HG03039 (cell line): ENCODE results near the gene COL27A1.

Source experiments
- ATAC-seq: cut with Tn5 transposase; IDR thresholded peaks from one replicate; pipeline ENCODE4 v1.9.1; 2021; ENCODE audit warnings: mild to moderate bottlenecking, moderate library complexity; ENCODE audit not compliant: unreplicated experiment

Gene COL27A1

DNA sequence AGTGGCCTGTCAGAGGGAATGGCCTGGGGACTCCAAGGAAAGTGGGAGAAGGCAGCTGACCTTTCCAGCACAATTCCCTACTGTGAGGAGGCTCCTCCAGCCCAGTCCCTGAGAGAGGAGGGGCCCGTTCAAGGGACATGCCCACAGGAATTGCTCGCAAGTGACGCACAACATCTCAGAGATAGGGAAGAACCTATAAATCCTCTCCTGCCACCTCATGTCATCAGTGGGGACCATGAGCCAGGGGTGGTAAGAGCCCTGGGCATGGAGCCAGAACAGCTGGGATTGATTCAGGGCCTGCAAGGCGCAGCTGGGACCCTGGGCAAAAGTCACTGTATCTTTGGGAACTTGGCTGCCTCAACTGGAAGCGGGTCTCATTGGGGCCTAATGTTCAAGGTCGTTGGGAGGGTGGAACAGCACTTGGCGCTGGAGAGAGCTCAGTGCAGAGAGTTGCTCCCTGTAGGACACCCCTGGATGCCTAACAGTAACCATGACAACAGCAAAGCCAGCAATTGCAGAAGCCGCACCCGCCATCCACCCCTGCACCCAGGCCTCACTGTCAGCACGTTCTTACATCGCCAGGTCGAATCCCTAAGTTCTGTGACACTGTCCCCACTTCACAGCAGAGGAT lies 126.3 kb downstream of the COL27A1 start:
- no peak for ATAC-seq

DNA sequence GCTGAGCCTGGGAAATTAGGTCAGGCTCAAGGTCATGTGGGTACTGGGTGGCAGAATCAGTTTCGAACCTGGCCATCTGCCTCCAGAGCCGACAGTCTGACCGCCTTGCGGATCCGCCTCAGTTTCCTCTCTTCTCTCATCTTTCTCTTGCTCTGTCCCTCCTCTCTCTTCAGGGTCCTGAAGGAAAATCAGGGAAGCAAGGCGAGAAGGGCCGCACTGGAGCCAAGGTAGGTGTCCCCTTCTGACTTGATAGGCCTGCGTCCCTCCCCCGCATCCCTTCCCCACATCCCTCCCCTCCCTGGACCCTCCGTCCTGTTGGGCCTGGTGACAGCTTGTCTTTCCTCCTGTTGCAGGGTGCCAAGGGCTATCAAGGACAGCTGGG lies 126.8 kb downstream of the COL27A1 start:
- ATAC-seq: no peak

DNA sequence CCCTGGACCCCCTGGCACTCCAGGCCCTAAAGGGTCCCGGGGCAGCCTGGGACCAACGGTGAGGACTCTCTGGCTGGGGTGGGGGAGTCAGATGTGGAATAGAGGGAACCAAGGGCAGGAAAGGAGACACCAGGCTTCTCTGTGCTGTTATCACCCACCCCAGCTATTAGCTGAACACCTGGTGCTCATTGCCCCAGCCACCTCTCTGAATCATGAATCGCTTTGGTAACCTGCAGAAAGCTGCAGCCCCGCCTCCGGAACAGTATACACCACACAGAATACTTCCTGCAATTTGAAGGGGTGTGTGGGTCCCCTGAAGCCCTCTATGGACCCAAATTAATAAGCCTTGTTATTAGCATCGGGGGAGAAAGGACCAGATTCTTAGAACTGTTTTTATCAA lies 127.2 kb downstream of the COL27A1 start:
- ATAC-seq: no peak

DNA sequence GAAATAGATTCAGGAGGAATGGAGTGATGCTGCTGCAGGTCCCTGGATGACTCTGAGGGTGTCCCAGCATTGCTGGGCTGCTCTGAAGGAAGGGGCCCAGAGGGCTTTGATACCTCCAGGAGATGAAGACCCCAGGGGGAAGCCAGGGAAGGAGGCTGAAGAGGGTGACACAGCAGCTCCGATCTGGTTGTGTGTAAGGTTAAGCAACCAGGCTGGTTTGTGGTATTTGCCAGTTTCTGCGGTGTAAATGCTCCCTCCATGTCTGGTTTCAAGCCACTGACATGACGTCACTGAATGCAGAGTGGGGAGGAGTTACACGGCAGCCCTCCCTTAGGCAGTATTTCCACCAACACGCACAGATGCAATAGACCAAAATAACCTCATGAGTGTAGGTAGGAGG lies 127.6 kb downstream of the COL27A1 start:
- ATAC-seq: no peak

DNA sequence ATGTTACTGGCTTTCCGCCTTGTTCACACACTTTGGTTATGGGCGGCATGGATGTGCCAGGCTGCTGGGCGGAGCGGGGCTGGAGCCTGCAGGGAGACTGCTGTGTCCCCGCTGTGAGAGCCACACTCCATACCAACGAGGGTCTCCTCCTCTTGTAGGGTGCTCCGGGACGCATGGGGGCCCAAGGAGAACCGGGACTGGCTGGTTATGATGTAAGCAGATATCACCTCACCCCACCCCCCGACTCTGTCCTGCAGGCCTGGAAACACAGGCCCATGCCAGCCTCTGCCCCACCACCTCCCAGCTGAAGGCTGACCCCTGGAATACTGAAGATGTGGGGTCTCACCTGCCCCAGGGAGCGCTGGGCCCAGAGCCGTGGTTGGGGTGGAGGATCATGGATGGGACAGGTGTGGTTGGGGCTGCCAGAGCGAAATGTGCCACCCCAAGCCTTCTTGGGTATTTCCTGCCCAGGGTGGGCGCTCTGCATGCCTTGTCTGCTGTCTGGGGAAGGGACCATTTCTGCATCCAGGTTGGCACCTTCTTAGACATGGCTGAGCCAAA lies 128.3 kb downstream of the COL27A1 start:
- no peak for ATAC-seq

DNA sequence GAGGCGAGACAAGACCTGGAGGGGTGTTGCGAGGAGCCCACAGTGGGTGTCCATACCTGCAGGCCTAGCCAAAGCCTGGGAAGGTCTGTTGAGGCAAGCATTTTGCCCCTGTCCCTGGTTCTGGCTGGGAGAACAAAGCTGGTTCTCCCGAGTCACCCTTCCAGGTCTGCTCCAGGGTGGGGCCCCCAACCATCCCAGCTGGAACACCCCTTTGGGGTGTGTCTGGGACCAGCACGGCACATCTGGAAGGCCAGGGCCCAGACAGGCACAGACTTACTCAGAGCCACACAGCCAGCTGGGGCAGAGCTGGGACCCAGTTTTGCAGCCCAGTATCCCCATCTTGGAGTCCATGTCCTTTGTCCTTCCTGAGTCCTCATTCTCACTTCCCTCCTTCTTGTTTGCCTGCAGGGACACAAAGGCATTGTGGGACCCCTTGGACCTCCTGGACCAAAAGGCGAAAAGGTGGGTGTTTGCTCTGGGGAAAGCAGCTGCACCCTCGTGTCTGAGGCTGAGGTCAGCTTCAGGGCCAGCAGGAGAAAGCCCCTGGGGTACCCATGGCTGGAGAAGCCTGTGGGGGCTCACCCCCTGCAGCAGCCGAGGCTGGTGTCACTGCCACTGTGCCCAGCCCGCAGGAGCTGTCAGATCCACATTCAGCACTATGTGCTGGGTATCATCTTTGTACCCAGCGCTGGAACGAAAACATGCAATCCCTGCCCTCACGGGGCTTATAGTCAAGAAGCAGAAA lies 129.2 kb downstream of the COL27A1 start:
- ATAC-seq: no peak

DNA sequence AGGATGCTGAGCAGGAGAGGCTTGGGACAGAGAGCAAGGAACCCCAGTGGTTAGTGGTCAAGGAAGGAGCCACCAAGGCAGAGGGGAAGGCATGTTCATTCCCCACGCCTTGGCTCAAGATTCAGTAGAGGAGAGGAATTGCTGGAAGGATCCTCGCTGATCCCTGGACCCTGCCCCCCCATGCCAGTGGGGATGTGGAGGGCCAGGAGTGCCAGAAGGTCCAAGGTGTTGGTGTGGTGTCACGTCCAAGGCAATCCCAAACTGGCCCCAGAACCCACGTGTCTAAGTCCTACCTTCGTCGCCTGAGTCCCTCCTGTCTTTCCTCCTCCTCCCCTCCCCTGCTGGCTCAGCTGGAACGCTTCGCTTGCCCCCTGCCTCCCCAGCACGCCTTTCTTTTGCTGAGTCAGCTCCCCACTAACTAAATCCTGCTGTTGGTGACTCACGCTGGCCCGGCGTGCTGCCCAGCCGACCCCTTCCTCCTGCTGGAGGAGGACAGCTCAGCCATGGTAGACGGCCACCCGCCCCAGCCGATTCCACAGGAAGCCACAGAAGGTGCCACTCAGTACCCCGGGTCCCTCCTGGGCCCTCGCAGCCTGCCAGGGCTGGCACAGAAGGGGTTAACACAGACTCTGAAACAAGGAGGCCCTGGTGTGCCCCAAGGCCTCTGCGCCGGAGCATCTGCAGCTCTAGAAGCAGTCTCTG lies 130.0 kb downstream of the COL27A1 start:
- no peak for ATAC-seq

DNA sequence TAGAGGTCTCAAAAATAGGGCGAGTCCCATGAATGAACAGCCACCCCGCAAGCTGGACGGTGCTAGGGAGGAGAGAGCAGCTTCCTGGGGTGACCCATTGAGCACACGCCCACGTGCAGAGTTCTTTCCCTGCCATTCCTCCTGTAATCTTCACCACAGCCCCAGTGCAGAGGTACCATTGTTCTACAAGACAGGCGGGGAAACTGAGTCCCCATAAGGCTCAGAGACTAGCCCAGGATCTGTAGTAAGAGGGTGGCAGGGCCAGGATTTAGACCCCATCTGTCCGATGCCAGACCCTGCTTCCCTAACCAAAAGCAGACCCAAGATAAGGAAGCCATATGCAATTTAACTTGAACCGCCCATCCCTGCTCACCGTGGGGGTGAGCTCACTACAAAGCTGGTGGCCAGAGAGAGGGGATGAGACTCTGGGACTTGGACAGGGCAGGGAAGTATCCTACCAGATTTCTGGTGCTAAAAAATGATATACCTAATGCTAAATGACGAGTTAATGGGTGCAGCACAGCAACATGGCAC lies 130.9 kb downstream of the COL27A1 start:
- no peak for ATAC-seq

DNA sequence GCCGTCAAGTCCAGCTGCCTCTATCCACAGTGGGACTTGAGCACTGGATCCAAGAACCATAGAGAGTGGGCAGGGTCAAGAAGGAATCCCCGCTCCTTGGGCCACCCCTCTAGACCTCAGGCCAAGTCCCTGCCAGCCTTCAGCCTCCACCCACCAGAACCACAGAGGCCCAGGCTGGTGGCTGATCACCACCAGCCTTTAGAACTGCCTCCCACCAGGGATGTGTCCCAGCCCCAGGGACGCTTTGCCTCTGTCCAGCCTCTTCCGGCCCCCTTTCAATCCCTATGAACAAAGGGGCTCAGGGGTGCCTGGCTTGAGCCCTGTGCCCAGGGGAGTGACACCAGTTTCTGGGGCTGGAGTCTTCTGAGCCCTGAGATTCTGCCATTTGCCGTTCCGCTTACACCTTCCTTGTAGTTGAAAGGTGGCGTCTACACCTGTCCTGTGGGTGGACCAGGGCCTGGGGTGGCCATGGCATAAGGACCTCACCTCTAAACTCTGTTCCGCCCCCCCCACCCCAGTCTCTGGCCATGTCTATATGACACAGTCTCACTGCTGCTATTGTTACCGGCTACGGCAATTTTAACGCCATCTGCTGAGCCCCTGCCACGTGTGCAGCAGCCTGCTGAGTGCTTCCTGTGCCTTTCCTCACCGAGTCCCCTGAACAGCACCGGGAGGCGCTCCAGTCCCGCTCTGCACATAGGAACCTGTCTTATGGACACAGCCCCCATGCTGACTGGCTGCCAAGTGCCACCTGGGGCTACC lies 131.8 kb downstream of the COL27A1 start:
- ATAC-seq: no peak

DNA sequence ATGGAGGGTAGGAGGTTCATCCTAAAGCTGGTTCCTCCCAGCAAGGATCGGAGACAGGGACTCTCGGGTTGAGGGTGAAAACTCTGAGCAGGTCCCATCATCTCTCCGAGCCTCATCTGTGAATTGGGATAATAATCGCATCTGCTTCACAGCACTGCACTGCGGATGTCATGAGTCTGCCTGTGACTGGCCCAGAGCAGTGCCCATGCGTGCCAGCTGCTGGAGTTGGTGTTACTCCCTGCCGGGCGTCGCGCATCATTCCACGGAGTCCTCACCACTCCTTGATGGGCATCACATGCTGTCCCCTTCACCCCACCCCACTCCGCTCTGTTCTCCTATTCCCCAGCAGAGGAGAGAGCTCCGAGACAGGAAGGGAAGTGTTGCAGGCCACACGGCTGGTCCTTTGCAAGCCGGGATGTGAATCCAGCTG lies 132.4 kb downstream of the COL27A1 start:
- ATAC-seq: no peak

DNA sequence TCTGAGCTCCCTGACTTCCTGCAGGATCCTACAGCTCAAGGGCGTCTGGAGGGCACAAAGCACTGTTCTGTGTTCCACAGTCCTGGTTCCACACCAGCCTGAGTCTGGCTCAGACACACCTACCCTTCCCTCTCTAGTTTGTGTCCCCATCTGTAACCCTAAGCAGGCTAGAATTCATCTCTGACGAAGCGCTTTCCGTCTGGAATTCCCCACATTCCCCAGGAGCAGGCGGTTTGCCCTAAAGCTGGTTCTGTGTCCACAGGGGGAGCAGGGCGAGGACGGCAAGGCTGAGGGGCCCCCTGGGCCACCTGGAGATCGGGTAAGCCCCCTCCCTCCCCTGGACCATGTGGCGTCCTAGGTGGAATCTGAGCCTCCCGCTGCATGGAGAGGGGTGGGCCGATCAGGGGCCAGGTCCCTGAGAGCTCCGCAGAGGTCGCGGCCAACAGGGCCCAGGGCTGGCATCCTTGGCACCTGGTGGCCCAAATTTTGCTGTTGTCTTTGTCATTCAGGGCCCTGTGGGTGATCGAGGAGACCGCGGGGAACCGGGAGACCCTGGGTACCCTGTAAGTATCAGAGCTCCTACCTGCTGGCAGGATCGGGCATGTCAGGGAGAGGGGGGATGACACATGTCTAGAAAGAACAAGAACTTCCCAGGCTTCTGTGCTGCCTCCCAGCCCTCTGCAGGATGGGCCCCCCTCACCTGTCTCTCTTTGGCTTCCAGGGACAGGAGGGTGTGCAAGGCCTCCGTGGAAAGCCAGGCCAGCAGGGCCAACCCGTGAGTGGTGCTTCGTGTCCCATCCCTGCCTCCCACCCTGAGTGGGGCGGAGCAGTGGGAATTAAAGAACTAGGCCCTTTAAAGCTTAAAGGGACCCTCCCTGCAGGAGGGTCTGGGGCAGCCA lies 133.1 kb downstream of the COL27A1 start:
- ATAC-seq: no peak

DNA sequence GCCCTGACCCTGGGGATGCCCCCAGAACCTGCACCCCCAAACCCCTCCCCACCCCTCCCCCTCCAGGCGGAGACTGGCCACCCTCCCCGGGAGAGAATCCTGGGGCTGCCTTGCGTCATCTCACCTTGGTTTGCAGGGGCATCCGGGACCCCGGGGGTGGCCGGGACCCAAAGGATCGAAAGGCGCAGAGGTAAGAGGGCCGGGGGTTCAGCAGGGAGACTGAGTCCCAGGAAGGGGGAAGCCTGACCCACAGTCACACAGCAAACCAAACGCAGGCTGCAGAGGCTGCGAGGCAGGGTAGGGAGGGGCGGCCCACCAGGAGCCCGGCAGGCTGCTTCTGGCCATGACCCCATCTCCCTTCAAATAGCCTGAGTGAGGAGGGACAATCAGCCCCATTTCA lies 133.8 kb downstream of the COL27A1 start:
- ATAC-seq: no peak

DNA sequence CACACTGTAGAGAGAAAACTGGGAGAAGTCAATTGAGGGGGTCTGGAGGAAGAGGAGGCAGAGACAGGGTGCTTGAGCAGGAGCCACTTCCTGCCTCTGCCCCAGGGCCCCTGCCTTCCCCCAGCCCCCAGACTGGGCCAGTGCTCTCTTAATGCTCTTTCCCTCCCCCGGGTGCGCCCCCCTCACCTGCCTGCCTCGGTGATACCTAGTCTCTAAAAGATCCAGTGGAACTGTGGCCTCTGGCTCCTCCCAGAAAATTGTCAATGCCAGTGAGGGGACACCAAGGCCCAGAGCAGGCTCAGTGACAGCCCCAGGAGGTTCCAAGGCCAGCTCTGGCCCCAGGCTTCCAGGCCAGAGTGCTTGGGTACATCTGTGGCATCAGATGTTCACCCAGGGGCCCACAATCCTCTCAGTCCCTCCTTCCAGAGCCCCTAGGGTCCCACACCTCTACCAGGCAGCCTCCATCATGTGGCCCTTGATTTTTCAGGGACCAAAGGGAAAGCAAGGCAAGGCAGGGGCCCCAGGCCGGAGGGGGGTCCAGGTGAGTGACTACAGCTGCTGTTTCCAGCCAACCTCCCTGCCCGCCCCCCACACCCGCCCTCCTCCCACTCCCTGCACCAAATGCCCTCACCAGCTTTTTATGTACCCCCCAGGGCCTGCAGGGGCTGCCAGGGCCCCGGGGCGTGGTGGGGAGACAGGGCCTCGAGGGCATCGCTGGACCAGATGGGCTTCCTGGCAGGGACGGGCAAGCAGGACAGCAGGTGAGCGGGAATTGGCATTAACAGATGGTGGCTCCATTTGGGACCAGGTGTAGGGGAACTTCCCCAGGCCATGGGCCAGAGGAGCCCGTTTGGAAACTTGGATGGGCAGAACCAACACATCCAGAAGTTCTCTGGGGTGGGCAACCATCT lies 134.5 kb downstream of the COL27A1 start:
- ATAC-seq: no peak

DNA sequence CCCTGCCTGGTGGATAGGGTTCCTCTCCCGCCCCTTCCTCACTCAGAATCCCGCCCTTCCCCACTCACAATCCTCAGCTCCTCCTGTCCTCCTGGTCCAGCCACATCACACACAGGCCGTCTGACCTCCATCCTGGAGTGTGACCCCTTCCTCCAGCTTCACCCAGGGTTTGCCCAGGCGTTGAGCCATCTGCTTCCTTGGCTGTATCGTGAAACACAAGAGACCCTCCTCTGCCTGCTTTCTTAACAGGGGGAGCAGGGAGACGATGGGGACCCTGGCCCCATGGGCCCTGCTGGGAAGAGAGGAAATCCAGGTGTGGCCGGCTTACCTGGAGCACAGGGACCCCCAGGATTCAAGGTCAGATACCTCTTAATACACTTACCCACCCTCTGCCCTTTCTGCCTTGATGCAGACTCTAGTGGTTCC lies 135.2 kb downstream of the COL27A1 start:
- no peak for ATAC-seq

DNA sequence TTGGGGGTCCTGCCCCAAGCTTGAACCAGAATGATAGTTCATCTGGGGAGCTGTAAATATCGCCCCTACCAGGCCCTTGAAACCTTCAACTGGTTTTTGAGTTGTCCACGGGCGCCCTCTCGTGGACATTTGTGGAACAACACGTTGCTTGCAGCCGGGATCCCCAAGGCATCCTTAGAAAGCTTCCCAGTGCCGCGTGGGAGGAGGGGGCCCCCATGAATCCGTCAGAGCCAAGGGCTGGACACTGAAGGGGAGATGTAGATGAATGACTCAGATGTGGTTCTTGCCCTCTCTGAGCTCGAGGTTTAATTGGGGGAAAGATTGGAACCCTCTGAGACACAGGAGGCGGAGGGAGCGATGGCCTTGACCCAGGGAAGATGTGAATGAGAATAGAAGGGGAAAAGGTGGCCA lies 135.7 kb downstream of the COL27A1 start:
- ATAC-seq: no peak

DNA sequence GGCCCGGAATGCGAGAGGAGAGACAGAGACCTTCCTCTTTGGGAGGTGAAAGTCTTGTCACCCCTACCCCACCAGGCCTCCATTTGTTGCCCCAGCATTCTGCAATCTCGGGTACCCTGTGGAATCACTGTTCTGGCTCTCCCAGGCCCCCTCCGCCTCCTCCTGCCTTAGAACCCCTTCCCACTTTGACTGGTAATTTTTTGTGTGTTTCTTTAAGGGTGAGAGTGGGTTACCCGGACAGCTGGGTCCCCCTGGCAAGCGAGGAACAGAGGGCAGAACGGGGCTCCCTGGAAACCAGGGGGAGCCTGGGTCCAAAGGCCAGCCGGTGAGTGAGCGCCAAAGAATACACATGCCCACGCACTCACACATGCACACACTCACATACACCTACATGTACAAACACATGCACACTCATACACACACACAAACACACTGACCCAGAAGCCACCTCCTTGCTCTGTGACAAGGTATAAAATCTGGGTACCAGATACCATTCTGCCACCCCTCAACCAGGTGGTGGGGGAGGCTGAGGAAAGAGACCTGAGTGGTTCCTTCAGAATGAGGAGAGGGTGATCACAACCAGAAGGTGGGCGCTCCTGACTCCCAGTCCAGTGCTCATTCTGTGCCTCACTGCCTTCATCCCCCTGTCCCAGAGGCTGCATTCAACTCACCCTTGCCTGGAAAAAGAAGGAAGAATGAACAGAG lies 136.7 kb downstream of the COL27A1 start:
- no peak for ATAC-seq

DNA sequence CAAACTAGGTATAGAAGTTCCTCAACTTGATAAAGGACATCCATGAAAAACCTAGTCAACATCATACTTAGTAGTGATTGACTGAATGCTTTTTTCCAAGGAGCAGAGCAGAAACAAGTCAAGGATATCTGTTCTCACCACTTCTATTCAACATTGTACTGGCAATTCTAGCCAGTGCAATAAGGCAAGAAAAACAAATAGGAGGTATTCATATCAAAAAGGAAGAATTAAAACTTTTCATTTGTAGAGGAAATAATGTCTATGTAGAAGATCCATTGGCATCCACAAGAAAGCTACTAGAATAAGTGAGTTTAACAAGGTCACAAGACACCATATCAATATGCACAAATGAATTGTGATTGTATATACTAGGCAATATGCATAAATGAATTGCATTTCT lies 139.3 kb downstream of the COL27A1 start:
- no peak for ATAC-seq

DNA sequence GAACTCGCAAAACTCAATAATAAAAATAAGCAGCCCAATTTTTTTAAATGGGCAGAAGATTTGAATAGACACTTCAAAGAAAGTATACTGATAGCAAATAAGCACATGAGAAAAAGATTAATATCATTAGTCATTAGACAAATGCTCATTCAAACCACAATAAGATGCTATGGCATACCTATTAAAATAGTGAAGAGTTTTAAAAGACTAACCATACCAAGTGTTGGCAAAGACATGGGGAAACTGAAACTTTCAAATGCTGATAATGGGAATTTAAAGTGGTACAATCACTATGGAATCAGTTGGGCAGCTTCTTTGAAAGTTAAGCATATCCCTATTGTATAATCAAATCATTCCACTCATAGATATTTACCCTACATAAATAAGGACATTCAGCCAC lies 141.0 kb downstream of the COL27A1 start:
- no peak for ATAC-seq
